Trophoblast cell (in vitro differentiated cells and primary cell): ENCODE data around the gene MT4.

ENCODE experiments used
- DNase-seq, 2 donors: peaks; one replicate each; pipeline ENCODE4 v3.0.0-alpha.2; 2016
- H2AFZ ChIP-seq: 2 replicates; pipeline ENCODE4 v1.6.1; 2013; ENCODE audit warnings: low read length, moderate library complexity, mild to moderate bottlenecking; ENCODE audit not compliant: insufficient read depth, poor library complexity
- H2AK5ac ChIP-seq: 2 replicates; pipeline ENCODE4 v1.6.1; 2013; ENCODE audit warnings: mild to moderate bottlenecking, low read length
- H2BK120ac ChIP-seq: 2 replicates; pipeline ENCODE4 v1.6.1; 2013; ENCODE audit warnings: low read length, mild to moderate bottlenecking, moderate library complexity; ENCODE audit not compliant: insufficient read depth, poor library complexity
- H2BK12ac ChIP-seq: 2 replicates; pipeline ENCODE4 v1.6.1; 2013; ENCODE audit warnings: mild to moderate bottlenecking, low read length, moderate library complexity
- H2BK5ac ChIP-seq: 2 replicates; pipeline ENCODE4 v1.6.1; 2013; ENCODE audit warnings: low read length, low read depth, moderate library complexity, mild to moderate bottlenecking; ENCODE audit not compliant: poor library complexity
- H3K14ac ChIP-seq: 2 replicates; pipeline ENCODE4 v1.6.1; 2013; ENCODE audit warnings: mild to moderate bottlenecking, low read length
- H3K18ac ChIP-seq: 2 replicates; pipeline ENCODE4 v1.6.1; 2013; ENCODE audit warnings: mild to moderate bottlenecking, low read length
- H3K23ac ChIP-seq: 2 replicates; pipeline ENCODE4 v1.6.1; 2013; ENCODE audit warnings: low read length
- H3K27ac ChIP-seq: 2 replicates; pipeline ENCODE4 v1.5.1; 2013; ENCODE audit warnings: low read depth, mild to moderate bottlenecking, inconsistent platforms, low read length, moderate library complexity
- H3K27me3 ChIP-seq: 2 replicates; pipeline ENCODE4 v1.6.1; 2013; ENCODE audit warnings: inconsistent platforms, mild to moderate bottlenecking, low read length, moderate library complexity; ENCODE audit not compliant: insufficient read depth
- H3K36me3 ChIP-seq, 2 experiments: 1 replicate in 1 of 2; 2 replicates in 1 of 2; pipeline ENCODE4 v1.6.1; 2013; ENCODE audit warnings: low read length in 2 of 2, mild to moderate bottlenecking in 2 of 2, moderate library complexity in 1 of 2; ENCODE audit not compliant: insufficient read depth in 2 of 2, control insufficient read depth in 1 of 2
- H3K4ac ChIP-seq: 2 replicates; pipeline ENCODE4 v1.6.1; 2013; ENCODE audit warnings: low read depth, mild to moderate bottlenecking, low read length, moderate library complexity
- H3K4me1 ChIP-seq, 2 experiments: 1 replicate in 1 of 2; 2 replicates in 1 of 2; pipeline ENCODE4 v1.6.1; 2013; ENCODE audit warnings: low read length in 2 of 2, mild to moderate bottlenecking in 2 of 2, moderate library complexity in 1 of 2; ENCODE audit not compliant: insufficient read depth in 2 of 2, control insufficient read depth in 1 of 2
- H3K4me2 ChIP-seq: 2 replicates; pipeline ENCODE4 v1.6.1; 2013; ENCODE audit warnings: inconsistent platforms, mild to moderate bottlenecking, low read length, moderate library complexity
- H3K4me3 ChIP-seq: 2 replicates; pipeline ENCODE4 v1.5.1; 2013; ENCODE audit warnings: mild to moderate bottlenecking, low read depth, low read length, inconsistent platforms
- H3K79me1 ChIP-seq: one replicate; pipeline ENCODE4 v1.6.1; 2013; ENCODE audit warnings: low read length
- H3K79me2 ChIP-seq: 2 replicates; pipeline ENCODE4 v1.6.1; 2013; ENCODE audit warnings: low read length, mild to moderate bottlenecking; ENCODE audit not compliant: control insufficient read depth, insufficient read depth, poor library complexity
- H3K9ac ChIP-seq: 2 replicates; pipeline ENCODE4 v1.6.1; 2013; ENCODE audit warnings: mild to moderate bottlenecking, low read length
- H3K9me3 ChIP-seq: 2 replicates; pipeline ENCODE4 v1.6.1; 2013; ENCODE audit warnings: low read depth, mild to moderate bottlenecking, control low read depth, inconsistent platforms, low read length; ENCODE audit not compliant: insufficient read depth
- H4K12ac ChIP-seq: 2 replicates; pipeline ENCODE4 v1.6.1; 2013; ENCODE audit warnings: low read depth, mild to moderate bottlenecking, low read length, moderate library complexity
- H4K8ac ChIP-seq: 2 replicates; pipeline ENCODE4 v1.6.1; 2013; ENCODE audit warnings: low read depth, mild to moderate bottlenecking, low read length, moderate library complexity
- H4K91ac ChIP-seq: one replicate; pipeline ENCODE4 v1.6.1; 2013; ENCODE audit warnings: low read depth, mild to moderate bottlenecking, low read length, moderate library complexity
- WGBS: extraction: QIAGEN DNeasy Blood & Tissue Kit; methylation state at CpG from one replicate; pipeline ENCODE4 v1.1.7; 2013; ENCODE audit warnings: missing lambda C conversion rate; ENCODE audit not compliant: insufficient read length, insufficient coverage; ENCODE audit errors: extremely low coverage; 5-methylcytosine and 5-hydroxymethylcytosine counted together

The MT4 gene

GRCh38 chr16:56617212-56618085, 52.6 kb downstream of the MT4 start:
- Histone ChIP-seq H3K4ac (no peak overlapping the region), H3K79me2 (no peaks in the 10 kb centered on the region), H3K18ac (no peak overlapping the region)

GRCh38 chr16:56618138-56618537, 53.3 kb downstream of the MT4 start:
- no peak overlapping the region for H2BK120ac ChIP-seq
- no peak overlapping the region for H2BK5ac ChIP-seq
- H3K4me1 ChIP-seq, result peaks cover 0 to 3% of the 10 kb centered on the region in 2 experiments
- no peak overlapping the region for H3K9ac ChIP-seq
- H3K79me2 ChIP-seq, result no peaks in the 10 kb centered on the region
- no peak overlapping the region for H4K12ac ChIP-seq
- no peak overlapping the region for H3K4ac ChIP-seq
- H3K23ac ChIP-seq, result no peak overlapping the region
- H3K79me1 ChIP-seq, result no peaks in the 10 kb centered on the region
- no peak overlapping the region for H2BK12ac ChIP-seq
- DNase-seq, result no peak
- no peak overlapping the region for H3K18ac ChIP-seq
- H4K8ac ChIP-seq, result no peak overlapping the region
- H3K4me2 ChIP-seq, result no peak overlapping the region
- no peaks in the 10 kb centered on the region for H3K36me3 ChIP-seq
- H3K27me3 ChIP-seq, result peaks cover 30% of the 10 kb centered on the region
- no peak overlapping the region for H2AK5ac ChIP-seq
- H3K14ac ChIP-seq, result no peak overlapping the region
- no peak overlapping the region for H3K27ac ChIP-seq
- H2AFZ ChIP-seq, result no peak overlapping the region
- peaks cover 6% of the 10 kb centered on the region for H3K9me3 ChIP-seq
- H4K91ac ChIP-seq, result no peak overlapping the region
- H3K4me3 ChIP-seq, result no peak overlapping the region
- WGBS, result no CpG with 5 or more reads among the region's 6 CpGs

More at GRCh38 chr16:56617212-56618085, 52.6 kb downstream of the MT4 start:
- no peak overlapping the region for H4K91ac ChIP-seq
- no peak overlapping the region for H4K12ac ChIP-seq
- no peak overlapping the region for H3K14ac ChIP-seq
- H3K4me1 ChIP-seq, result peaks cover 0 to 3% of the 10 kb centered on the region in 2 experiments
- H2AFZ ChIP-seq, result no peak overlapping the region
- DNase-seq, result peak; percentile 38 to 60
- no peak overlapping the region for H3K23ac ChIP-seq
- no peaks in the 10 kb centered on the region for H3K79me1 ChIP-seq
- peaks cover 6% of the 10 kb centered on the region for H3K9me3 ChIP-seq
- H2AK5ac ChIP-seq, result no peak overlapping the region
- H2BK12ac ChIP-seq, result no peak overlapping the region
- peak overlapping the region; percentile 32 for H3K4me2 ChIP-seq
- H3K4me3 ChIP-seq, result no peak overlapping the region
- peaks cover 30% of the 10 kb centered on the region for H3K27me3 ChIP-seq
- H4K8ac ChIP-seq, result no peak overlapping the region
- H3K36me3 ChIP-seq, result no peaks in the 10 kb centered on the region
- H3K27ac ChIP-seq, result no peak overlapping the region
- no peak overlapping the region for H2BK120ac ChIP-seq
- no peak overlapping the region for H2BK5ac ChIP-seq
- no CpG with 5 or more reads among the region's 41 CpGs for WGBS
- no peak overlapping the region for H3K9ac ChIP-seq
